Measurements from ENCODE around the gene FAM240A.

Gene FAM240A

GRCh38 chr3:46639221-46639620, 26.9 kb downstream of the FAM240A start:
- TF ChIP-seq ZFP30 (CRISPR knock-in tag; IDR thresholded peaks at IDR 0.05) (no peak), CREB5 (CRISPR knock-in tag; IDR thresholded peaks at IDR 0.05; ENCODE audit: low read depth) (no peak), ISL1 (CRISPR knock-in tag; IDR thresholded peaks at IDR 0.05) (no peak)
- ATAC-seq = no peak

- TF ChIP-seq RARB (CRISPR knock-in tag; IDR thresholded peaks at IDR 0.05) (no peak), CSDC2 (CRISPR knock-in tag; IDR thresholded peaks at IDR 0.05) (no peak), ZFP30 (CRISPR knock-in tag; IDR thresholded peaks at IDR 0.05) (no peak), ZNF70 (CRISPR knock-in tag; IDR thresholded peaks at IDR 0.05) (no peak), PPARA (CRISPR knock-in tag; IDR thresholded peaks at IDR 0.05; ENCODE audit: borderline replicate concordance) (no peak), GLIS3 (CRISPR knock-in tag; IDR thresholded peaks at IDR 0.05) (no peak), CREB5 (CRISPR knock-in tag; IDR thresholded peaks at IDR 0.05; ENCODE audit: low read depth) (no peak), ARNTL (CRISPR knock-in tag; IDR thresholded peaks at IDR 0.05; ENCODE audit: borderline replicate concordance, low read depth) (no peak), ZFP3 (CRISPR knock-in tag; IDR thresholded peaks at IDR 0.05) (no peak), PATZ1 (CRISPR knock-in tag; IDR thresholded peaks at IDR 0.05; ENCODE audit: borderline replicate concordance) (no peak), ZNF8 (CRISPR knock-in tag; IDR thresholded peaks at IDR 0.05) (no peak), OSR1 (CRISPR knock-in tag; IDR thresholded peaks at IDR 0.05) (no peak), ESRRG (CRISPR knock-in tag; IDR thresholded peaks at IDR 0.05) (no peak)
- no peak for ATAC-seq
Measured at GRCh38 chr3:46640927-46641326, 28.6 kb downstream of the FAM240A start.

- no peak for ATAC-seq
- TF ChIP-seq ZFP30 (CRISPR knock-in tag; IDR thresholded peaks at IDR 0.05) (no peak), TOX (CRISPR knock-in tag; IDR thresholded peaks at IDR 0.05; ENCODE audit: borderline replicate concordance) (no peak), ZNF8 (CRISPR knock-in tag; IDR thresholded peaks at IDR 0.05) (no peak), RARB (CRISPR knock-in tag; IDR thresholded peaks at IDR 0.05) (no peak), ZFP3 (CRISPR knock-in tag; IDR thresholded peaks at IDR 0.05) (no peak), GLIS3 (CRISPR knock-in tag; IDR thresholded peaks at IDR 0.05) (no peak), TCF4 (CRISPR knock-in tag; IDR thresholded peaks at IDR 0.05; ENCODE audit: borderline replicate concordance) (no peak), PPARA (CRISPR knock-in tag; IDR thresholded peaks at IDR 0.05; ENCODE audit: borderline replicate concordance) (no peak), POU6F1 (CRISPR knock-in tag; IDR thresholded peaks at IDR 0.05; ENCODE audit: borderline replicate concordance, low read depth) (no peak), CREB5 (CRISPR knock-in tag; IDR thresholded peaks at IDR 0.05; ENCODE audit: low read depth) (no peak), OSR1 (CRISPR knock-in tag; IDR thresholded peaks at IDR 0.05) (no peak), ZC3H10 (CRISPR knock-in tag; IDR thresholded peaks at IDR 0.05) (no peak), PATZ1 (CRISPR knock-in tag; IDR thresholded peaks at IDR 0.05; ENCODE audit: borderline replicate concordance) (no peak), CSRNP3 (CRISPR knock-in tag; IDR thresholded peaks at IDR 0.05) (no peak), ESRRG (CRISPR knock-in tag; IDR thresholded peaks at IDR 0.05) (no peak), ZNF565 (CRISPR knock-in tag; conservative IDR thresholded peaks at IDR 0.05; ENCODE audit: low read depth) (no peak), BACH2 (CRISPR knock-in tag; IDR thresholded peaks at IDR 0.05; ENCODE audit: borderline replicate concordance) (no peak), CSDC2 (CRISPR knock-in tag; IDR thresholded peaks at IDR 0.05) (no peak), TSHZ2 (CRISPR knock-in tag; IDR thresholded peaks at IDR 0.05) (no peak), ARNTL (CRISPR knock-in tag; IDR thresholded peaks at IDR 0.05; ENCODE audit: borderline replicate concordance, low read depth) (no peak)
Measured at GRCh38 chr3:46642971-46643370, 30.6 kb downstream of the FAM240A start.
